Activated CD4-positive, alpha-beta T cell treated with anti-CD3 and anti-CD28 coated beads for 24 hours (primary cell): ENCODE measurements around the gene INSM1.
A peak's percentile ranks its signal among the peaks of the same experiment; 100 is the strongest.

Experiments used
- DNase-seq, 2 donors: peaks; one replicate each; pipeline ENCODE4 v3.0.0-alpha.2; 2020; ENCODE audit warnings: low read depth in 2 of 2

The INSM1 gene

DNA sequence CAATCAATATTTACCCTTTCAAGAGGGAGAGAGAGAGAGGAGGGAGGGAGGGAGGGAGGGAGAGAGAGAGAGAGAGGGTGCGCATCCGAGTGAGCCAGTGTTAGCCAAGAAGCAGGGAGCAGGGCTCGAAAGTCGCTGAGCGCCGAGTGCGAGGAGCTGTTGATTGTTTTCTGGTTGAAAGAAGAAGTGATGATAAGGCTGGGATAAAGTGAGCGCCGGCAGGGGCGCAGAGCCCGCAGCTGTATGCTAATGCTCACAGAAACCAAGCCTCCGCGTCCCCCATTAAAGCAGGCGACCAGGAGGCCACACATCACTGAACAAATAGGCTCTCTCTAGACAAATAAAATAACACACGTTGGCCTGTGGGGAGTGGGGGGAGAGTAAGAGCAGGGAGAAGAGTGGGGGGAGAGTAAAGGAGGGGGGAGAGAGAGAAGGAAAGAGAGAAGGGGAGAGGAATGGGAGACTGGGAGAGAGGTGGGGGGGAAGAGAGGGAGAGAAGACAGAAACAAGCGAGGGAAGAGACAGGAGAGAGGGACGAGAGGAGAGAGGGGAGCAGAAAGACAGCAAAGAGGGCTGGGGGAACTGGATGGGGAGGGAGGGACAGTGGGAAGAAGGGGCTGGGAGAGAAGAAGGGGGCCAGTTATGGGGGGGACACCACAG is 5.0 kb upstream of the INSM1 start:
- no peak for DNase-seq

DNA sequence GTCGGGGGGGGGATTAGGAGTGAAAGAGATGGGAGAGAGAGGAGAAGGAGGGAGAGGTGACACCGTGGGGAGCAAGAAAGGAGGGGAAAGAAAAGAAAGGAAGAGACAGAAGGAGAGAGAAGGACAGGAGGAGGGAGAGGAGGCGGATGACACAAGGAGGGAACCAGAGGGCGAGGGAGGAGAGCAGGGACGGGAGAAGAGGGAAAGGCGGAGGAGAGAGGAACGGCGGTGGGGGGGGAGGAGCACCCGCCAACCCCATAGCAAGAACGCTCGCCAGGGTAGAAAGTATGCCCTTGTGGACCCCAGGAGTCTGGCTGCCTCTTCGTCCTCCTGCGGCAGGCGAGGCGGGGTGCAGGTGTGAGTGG is 4.5 kb upstream of the INSM1 start:
- DNase-seq = no peak

DNA sequence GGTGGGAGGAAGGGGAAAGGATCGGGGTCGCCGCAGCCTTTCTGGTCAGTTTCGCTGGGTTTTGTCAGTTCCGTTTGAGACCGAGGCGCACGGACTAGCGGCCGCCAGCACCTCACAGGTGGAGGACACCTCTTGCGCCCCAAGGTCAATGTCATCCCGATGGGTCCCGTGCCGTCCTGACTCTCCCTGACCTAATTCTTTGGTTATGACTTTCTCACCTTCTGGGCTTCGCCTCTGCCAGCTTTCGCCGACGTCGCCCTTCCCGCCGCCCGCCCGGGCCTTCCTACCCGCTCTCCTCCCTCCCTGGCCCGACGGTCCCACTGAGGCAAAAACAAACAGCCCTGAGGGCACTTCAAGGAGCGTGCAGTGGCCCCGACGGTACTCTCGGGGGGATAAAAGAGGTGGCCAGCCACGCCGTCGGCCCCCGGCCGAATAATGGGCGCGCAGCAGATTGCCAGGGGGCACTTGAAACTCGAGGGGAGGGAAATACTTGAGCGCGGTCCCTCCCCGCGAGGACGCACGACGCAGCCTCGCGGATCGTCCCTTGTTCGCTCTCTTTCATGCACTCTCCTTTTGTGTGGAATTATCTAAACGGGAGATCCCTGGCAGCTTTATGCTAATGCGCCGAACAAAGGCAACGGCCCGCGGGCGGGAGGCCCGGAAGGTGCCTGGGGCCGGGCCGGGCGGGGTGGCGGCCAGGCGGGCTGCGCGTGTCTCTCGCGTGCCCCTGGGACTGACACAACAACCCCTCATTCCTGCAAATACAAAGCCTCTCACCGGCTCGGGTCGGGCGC is 3.9 kb upstream of the INSM1 start:
- DNase-seq = no peak

DNA sequence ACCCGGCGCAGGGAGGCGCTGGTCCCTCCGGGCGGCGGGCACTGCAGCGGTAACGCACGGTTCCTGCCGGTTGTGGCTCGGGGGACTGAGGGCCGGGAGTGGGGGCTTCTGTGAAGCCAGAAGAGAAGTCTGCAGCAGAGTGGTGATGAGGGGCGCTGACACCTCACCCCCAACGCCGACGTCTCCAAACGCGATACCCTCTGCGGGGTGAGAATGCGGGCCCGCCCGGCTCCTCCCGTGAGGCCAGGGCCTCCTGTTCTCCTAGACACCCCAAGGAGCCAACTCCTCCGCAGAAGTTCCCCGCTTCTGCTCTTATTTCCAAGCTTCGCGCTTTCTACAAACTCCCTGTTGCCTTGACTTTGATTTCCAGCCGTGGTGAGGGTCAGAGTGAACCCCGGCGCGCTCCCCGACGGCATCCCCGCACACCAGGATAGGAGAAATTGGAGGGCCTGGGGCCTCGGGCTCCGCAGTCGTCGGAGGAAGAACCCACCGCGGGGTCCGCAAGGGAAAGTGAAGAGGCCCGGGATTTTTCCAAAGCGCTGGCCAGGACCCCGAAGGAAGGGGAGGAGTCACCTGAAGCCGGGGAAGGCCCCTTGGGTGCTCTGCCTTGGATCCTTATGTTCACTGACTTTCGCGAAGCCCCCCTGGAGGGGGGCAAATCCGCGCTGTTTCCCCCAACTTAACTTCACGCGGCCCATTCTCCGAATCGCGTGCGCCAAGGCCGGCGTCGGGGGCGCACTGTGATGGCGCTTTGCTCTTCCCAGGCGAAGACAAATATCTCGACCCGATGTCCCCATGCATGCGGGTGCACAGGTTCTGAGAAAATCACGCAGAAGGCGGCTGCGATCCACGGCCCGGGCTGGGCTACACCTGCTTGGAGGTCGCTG is 3.1 kb upstream of the INSM1 start:
- no peak for DNase-seq

DNA sequence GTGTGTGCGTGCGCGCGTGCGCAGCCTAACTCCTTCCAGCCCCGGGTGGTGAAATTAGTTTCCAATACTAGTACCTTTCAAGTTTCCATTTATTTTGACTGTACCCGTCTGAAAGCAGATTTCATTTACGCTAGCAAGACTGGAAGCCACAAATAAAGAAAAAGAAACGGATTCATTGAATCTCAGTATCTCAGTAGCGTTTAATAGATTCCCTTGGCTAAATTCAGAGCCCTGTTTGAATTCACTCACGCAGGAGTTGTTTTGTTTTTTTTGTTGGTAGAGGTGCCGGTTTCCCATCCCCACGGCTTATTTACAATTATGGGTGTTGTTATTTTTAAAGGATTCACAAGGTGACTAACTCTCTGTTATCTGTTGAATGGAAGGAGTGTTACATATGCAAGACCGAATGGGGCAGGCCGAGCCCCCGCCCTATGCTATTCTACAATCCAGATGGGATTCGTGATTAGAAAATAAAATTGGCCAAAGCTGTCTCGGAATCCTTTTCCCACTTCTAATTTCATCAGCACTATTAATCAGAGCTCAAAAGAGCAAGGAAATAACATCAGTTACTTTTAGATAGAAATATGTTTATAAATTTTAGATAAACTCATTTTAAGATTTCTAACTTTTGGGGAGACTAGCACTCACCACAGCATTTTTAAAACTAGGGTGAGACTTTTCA is 2.3 kb upstream of the INSM1 start:
- no peak for DNase-seq

DNA sequence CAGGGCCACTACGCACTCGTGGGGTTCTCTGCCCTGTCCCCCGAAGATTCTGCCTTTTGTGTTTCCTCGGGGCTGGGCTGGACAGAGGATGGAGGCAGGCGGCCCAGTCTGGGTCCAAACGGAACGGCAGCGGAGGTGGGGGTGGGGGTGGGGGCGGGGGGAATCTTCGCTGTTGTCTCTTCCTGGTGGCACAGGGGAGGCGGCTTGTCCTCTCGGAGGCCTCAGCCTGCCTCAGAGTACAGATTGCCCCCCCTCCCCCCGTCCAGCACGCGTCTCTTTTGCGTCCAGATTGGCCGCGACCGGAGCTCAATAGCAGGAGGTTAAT is 1.4 kb upstream of the INSM1 start:
- no peak for DNase-seq

DNA sequence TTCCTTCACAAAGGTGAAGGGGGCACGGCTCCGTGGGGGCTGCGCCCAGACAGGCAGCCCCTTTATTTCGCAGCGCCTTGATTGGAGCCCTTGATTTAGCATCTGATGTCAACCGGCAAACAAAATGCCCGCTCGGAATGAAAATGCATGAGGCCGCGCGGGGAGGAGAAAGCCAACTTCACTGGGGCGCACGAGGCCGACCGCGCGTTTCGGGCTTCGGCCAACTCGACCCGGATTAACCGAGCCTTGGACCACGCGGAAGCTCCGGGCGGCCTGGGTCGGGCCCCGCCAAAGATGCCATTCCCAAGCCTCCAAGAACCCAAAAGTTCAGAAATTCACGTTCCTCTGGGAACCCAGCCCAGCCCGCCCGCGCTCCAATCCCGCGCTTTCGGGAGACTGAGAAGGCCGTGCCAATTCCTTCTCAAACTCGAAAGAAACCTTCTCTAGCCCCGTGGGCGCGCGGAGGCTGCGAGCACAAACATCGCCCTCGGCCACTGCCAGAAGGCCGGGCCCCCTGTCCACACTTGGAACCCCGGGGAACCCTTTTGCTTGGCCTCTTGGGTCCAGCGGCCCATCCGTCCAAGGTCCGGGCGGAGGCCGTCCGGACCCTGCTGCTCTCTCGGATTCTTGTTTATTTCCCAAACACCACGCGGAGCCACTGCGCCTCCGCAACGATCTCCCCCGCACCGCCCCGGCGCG is 879 bp upstream of the INSM1 start:
- DNase-seq = no peak

DNA sequence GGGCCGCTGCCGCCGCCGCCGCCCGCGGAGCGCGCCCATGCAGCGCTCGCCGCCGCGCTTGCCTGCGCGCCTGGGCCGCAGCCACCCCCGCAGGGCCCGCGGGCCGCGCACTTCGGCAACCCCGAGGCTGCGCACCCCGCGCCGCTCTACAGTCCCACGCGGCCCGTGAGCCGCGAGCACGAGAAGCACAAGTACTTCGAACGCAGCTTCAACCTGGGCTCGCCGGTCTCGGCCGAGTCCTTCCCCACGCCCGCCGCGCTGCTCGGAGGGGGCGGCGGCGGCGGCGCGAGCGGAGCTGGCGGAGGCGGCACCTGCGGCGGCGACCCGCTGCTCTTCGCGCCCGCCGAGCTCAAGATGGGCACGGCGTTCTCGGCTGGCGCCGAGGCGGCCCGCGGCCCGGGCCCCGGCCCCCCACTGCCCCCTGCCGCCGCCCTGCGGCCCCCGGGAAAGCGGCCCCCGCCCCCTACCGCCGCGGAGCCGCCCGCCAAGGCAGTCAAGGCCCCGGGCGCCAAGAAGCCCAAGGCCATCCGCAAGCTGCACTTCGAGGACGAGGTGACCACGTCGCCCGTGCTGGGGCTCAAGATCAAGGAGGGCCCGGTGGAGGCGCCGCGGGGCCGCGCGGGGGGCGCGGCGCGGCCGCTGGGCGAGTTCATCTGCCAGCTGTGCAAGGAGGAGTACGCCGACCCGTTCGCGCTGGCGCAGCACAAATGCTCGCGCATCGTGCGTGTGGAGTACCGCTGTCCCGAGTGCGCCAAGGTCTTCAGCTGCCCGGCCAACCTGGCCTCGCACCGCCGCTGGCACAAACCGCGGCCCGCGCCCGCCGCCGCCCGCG is 730 bp downstream of the INSM1 start:
- DNase-seq = no peak

DNA sequence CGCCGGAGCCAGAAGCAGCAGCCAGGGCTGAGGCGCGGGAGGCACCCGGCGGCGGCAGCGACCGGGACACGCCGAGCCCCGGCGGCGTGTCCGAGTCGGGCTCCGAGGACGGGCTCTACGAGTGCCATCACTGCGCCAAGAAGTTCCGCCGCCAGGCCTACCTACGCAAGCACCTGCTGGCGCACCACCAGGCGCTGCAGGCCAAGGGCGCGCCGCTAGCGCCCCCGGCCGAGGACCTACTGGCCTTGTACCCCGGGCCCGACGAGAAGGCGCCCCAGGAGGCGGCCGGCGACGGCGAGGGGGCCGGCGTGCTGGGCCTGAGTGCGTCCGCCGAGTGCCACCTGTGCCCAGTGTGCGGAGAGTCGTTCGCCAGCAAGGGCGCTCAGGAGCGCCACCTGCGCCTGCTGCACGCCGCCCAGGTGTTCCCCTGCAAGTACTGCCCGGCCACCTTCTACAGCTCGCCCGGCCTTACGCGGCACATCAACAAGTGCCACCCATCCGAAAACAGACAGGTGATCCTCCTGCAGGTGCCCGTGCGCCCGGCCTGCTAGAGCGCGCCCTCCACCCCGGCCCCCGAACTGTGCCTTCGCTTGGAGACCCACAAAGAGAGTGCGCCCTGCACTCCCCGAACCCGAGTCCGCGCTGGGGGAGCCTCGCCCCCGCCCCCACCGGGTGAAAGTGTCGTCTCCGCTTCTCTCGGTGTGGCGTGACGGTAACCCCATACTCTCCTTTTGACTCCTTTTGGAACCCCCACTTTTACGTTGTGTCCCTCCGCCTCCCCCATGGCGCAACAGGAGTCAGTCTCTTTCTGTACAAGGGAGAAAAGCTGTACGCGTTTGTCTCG is 1.6 kb downstream of the INSM1 start:
- peak in 1 of 2 donors; percentile 18 for DNase-seq

DNA sequence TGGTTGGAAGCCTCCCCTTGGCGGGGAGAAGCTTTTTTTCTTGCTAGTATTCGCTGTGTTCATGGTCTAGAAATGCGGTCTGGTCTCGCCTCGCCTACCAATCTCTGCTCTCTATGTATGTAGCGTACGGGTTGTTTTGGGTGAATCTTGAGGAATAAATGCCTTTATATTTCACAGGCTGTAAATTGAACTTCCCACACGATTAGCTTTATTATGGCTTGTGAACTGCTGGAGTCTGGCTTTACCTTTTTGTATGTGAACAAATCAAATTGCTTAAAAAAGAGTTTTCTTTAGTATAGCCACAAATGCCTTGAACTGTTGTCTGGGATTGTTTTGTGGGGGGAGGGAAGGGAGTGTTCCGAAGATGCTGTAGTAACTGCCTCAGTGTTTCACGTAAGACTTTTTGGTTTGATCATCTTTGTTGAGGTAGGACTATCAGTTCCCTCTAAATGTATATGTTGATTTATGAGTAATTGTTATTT is 2.2 kb downstream of the INSM1 start:
- no peak for DNase-seq

DNA sequence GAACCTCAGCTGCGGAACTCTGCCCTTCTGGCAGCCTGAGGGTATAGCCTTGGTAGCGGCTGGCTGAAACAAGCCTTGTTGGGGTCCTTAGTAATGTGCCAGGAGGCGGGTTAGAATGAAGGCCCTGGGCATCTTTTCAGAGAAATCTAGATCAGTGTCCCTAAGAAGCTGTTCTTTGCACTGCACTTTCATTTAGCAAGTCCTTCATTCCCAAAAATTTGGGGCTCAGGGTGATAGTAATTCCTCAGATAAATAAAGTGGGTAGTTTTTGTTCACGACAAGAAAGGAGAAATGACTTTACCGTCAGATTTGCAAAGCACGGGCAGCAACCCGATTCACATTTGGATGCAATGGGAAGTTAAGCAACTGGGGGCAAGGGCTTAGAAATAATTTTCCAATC is 3.2 kb downstream of the INSM1 start:
- DNase-seq = no peak

DNA sequence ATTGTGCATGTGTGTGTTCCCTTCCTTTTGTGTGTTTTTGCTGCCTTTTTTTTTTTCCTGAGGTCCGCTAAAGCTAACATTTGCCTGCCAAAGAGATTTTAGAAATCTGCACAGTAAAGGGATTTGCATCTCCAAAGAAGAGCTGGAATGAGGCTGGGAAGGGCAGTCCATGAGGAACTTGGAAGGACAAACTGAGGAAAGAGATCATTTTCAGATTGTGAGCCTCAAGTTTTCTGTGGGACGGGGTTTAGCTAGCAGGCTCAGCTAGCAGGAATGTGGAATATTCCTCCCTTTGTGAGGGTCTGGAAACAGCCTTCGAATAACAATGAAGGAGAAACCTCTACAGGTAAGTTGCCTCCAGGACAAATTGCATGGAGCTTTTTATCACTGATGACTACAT is 3.8 kb downstream of the INSM1 start:
- DNase-seq = no peak

DNA sequence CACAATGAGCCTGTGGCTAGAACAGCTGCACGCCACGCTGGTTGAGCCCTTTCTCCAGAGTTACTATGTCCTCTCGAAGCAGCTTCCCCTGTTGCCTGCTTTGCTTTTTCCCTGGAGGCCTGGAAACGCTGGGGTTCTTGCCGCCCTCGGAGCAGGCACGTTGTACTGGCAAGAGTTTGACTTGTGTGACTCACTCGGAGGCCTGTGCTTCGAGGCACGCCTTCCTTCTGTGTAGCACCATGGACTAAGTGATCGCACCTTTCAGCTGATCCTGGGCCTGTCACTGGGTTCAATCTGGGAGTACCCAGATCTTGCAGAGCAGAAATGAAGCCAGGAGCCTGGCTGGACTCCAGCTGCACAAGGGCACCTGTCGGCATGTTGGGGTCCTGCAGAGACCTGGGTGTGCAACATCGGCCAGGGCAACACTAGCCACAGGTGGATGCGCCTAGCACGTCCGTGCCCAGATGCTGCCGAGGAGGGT is 5.2 kb downstream of the INSM1 start:
- DNase-seq = no peak

DNA sequence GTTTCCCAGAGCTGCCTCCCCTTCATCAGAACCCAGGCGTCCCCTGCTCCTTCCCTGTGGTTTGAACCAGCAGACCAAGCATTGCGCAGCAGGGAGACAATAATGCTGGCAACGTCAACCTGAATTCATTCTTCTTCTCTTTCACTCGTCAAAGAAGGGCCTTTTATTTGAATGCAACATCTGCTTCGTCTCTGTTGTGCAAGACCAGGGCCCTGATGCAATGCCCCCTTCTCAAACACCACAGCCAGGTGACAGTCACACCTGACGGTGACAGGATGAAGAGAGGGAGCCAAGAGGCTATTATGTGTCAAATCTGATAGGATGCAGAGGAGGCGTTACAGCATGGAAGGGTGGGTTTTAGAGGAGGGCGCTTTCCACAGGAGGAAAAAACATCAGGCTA is 8.0 kb downstream of the INSM1 start:
- DNase-seq = no peak

DNA sequence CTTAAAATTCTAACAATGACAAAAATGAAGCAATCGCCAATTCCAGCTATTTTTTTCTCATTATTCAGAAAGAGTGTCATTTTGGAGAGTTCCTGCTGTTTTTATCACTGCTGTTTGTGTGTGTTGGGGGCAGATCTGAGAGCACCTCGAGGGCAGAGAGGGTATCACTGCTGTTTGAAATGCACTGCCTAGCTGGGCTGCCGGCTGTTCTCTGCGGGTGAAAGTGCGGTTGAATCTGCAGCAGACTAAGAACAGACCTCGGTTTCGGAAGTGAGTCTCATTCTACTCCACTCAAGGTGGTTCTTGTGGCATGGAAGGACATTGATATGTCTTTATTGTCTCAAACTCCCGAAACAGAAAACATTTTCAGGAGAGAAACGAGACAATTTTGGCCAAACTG is 18.3 kb downstream of the INSM1 start:
- DNase-seq = no peak

DNA sequence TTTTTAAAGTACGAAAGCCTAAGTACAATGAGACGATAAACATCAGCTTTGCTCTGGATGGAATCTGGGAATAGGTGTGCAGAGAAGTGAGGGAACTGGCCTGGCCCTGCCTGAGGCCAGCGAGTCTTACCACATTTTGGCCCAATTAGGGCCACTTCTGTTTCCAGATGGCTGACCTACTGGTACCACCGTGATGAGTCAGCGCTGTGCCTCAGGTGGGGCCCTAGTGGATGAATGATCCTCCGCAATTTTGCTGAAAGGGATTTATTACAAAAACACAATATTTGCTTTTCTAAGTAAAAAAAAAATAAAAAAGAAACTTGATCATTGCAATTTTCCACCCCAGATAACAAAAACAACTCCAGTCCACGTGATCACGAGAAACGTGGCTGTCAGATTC is 22.5 kb downstream of the INSM1 start:
- DNase-seq = no peak

DNA sequence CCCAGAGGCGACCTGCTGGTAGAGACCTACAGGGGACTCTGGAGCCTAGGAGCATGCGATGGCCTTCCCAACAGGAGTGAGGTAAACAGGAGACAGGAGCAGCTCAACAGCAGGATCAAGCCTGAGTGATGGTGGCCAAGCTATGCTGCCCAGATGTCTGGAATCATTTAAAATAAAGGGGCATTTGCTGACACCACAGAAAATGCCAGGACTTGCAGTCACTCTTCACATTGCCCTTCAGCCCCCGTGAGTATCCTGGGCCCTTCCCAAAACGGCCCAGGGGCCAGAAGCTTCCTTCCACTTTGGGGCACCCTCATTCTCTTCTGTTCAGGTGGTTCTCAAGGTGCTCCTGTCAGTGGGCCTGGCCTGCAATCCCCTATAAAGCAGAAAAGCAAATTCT is 23.2 kb downstream of the INSM1 start:
- no peak for DNase-seq

DNA sequence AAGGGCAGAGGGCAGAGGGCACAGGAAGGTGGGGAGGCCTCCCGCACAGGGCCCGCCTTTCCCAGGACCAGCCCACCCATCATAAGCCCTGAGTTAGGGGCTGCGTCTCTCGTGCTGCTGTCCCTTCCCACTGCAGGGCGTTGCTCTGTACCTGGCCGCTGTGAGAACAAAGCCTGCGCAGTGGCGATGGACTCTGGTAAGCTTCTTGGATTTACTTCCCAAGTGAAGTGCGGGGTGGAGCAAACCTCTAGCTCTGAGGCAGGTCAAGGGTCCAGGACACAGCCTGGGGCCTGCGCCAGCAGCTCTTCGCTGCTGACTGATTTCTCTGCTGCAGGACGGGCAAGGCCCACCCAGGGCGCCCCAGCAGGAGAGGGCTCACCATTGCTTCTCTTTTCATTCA is 23.9 kb downstream of the INSM1 start:
- DNase-seq = no peak
